Endothelial cell of umbilical vein (primary cell): ENCODE measurements around the gene KRT32. TPM values are rescaled to one million over a fixed set of nuclear protein-coding genes. Genes with fewer than 3 reads are reported as not detected.

ENCODE experiments used
- BruUV-seq: library from RNA; stranded (reverse); fragments of 400-500 nt; replicated peaks from 2 replicates; lab custom pipeline; 2021; lab: Mats Ljungman, UMichigan
- CTCF ChIA-PET: fragments of 300-600, 350-600 bp; sonication (Branson Sonifier 250); formaldehyde crosslinking; loops from one replicate; lab custom pipeline; 2021; ENCODE audit warnings: antibody characterized with exemption, inconsistent platforms; lab: Charles Lee
- POLR2A ChIA-PET: fragments of 300-600, 350-600 bp; sonication (Branson Sonifier 250); formaldehyde crosslinking; loops from one replicate; lab custom pipeline; 2021; ENCODE audit warnings: antibody characterized with exemption, inconsistent platforms; lab: Charles Lee
- DNase-seq: peaks from one replicate; pipeline ENCODE4 v3.0.0-alpha.2; 2011; ENCODE audit warnings: low read depth, low spot score
- FAIRE-seq: peaks from 2 replicates; lab custom pipeline; 2011; peaks lifted over from hg19 to GRCh38; lab: Jason Lieb, UNC
- H2AFZ ChIP-seq: 2 replicates; pipeline ENCODE4 v1.6.0; 2012; ENCODE audit warnings: low read depth, low read length, control low read depth, inconsistent platforms
- H3K27ac ChIP-seq: 2 replicates; pipeline ENCODE4 v1.5.1; 2011; ENCODE audit warnings: low read depth, mild to moderate bottlenecking, control low read depth, low read length, moderate library complexity; ENCODE audit not compliant: insufficient read depth
- H3K27me3 ChIP-seq, 2 experiments: 2 replicates each; pipeline versions ENCODE4 v1.6.0 to v1.6.1; 2011; ENCODE audit warnings: low read length in 2 of 2, mixed read lengths in 1 of 2; ENCODE audit not compliant: control insufficient read depth in 2 of 2, insufficient read depth in 2 of 2
- H3K36me3 ChIP-seq, 2 experiments: 2 replicates in 1 of 2; 3 replicates in 1 of 2; pipeline ENCODE4 v1.5.1; 2011; ENCODE audit warnings: low read length in 2 of 2, mild to moderate bottlenecking in 1 of 2, moderate library complexity in 1 of 2; ENCODE audit not compliant: control insufficient read depth in 2 of 2, insufficient read depth in 2 of 2; ENCODE audit errors: extremely low read depth in 1 of 2
- H3K4me1 ChIP-seq: 3 replicates; pipeline ENCODE4 v1.5.1; 2011; ENCODE audit warnings: mild to moderate bottlenecking, low read length; ENCODE audit not compliant: control insufficient read depth, insufficient read depth; ENCODE audit errors: extremely low read depth
- H3K4me2 ChIP-seq: 2 replicates; pipeline ENCODE4 v1.6.1; 2011; ENCODE audit warnings: low read length, control low read depth, mixed read lengths; ENCODE audit not compliant: insufficient read depth
- H3K4me3 ChIP-seq, 3 experiments: fragments of 200-600 bp in 1 of 3; sonication (generic), shearing (Covaris generic) in 1 of 3; replicated peaks in 1 of 3; 2 replicates each; pipeline ENCODE4 v1.5.1; 2011 to 2016; ENCODE audit warnings: control low read depth in 3 of 3, low read length in 3 of 3, mild to moderate bottlenecking in 2 of 3, inconsistent platforms in 1 of 3, low read depth in 1 of 3, moderate library complexity in 1 of 3; ENCODE audit not compliant: insufficient read depth in 1 of 3
- H3K79me2 ChIP-seq: 2 replicates; pipeline ENCODE4 v1.6.0; 2012; ENCODE audit warnings: low read length, inconsistent platforms; ENCODE audit not compliant: control insufficient read depth, insufficient read depth
- H3K9ac ChIP-seq: replicated peaks from 2 replicates; pipeline ENCODE3; 2011; ENCODE audit warnings: low read length, control low read depth; ENCODE audit not compliant: insufficient read depth; ENCODE audit errors: extremely low read depth
- H3K9me1 ChIP-seq: replicated peaks from 3 replicates; pipeline ENCODE4 v1.6.0; 2011; ENCODE audit warnings: mild to moderate bottlenecking, low read length; ENCODE audit not compliant: control insufficient read depth, insufficient read depth; ENCODE audit errors: extremely low read depth
- H3K9me3 ChIP-seq: replicated peaks from 2 replicates; pipeline ENCODE4 v1.5.1; 2012; ENCODE audit warnings: low read length, inconsistent platforms; ENCODE audit not compliant: control insufficient read depth, insufficient read depth
- H4K20me1 ChIP-seq: replicated peaks from 2 replicates; pipeline ENCODE3; 2011; ENCODE audit warnings: mild to moderate bottlenecking, low read length; ENCODE audit not compliant: control insufficient read depth, insufficient read depth; ENCODE audit errors: extremely low read depth
- EZH2 ChIP-seq: IDR thresholded peaks from 2 replicates; pipeline ENCODE4 v1.6.1; 2012; ENCODE audit warnings: borderline replicate concordance, low read depth, mild to moderate bottlenecking, moderate library complexity, low read length, inconsistent platforms; ENCODE audit not compliant: severe bottlenecking
- FOS ChIP-seq: IDR thresholded peaks from 2 replicates; pipeline ENCODE4 v1.6.1; 2011; ENCODE audit warnings: mild to moderate bottlenecking, low read length, moderate library complexity, borderline replicate concordance; ENCODE audit not compliant: insufficient read depth
- GATA2 ChIP-seq: IDR thresholded peaks from 2 replicates; pipeline ENCODE4 v1.7.0; 2011; ENCODE audit warnings: low read depth, mild to moderate bottlenecking, moderate library complexity, mixed read lengths, low read length; ENCODE audit not compliant: insufficient read length, insufficient read depth
- JUN ChIP-seq: IDR thresholded peaks from 2 replicates; pipeline ENCODE4 v1.6.1; 2011; ENCODE audit warnings: borderline replicate concordance, low read depth; ENCODE audit not compliant: insufficient read length, insufficient read depth
- MYC ChIP-seq: IDR thresholded peaks from one replicate; pipeline ENCODE4 v1.6.1; 2011; ENCODE audit warnings: mild to moderate bottlenecking, low read depth, low read length
- POLR2A ChIP-seq: IDR thresholded peaks from 2 replicates; pipeline ENCODE4 v1.6.1; 2012; ENCODE audit warnings: low read depth, mild to moderate bottlenecking, control low read depth, low read length
- POLR2AphosphoS5 ChIP-seq: IDR thresholded peaks from 2 replicates; pipeline ENCODE4 v1.6.1; 2012; ENCODE audit warnings: low read depth, mild to moderate bottlenecking, control low read depth, low read length, moderate library complexity; ENCODE audit not compliant: insufficient read depth
- dilution Hi-C: fragments of 300-500 bp; cut with MboI; formaldehyde crosslinking; loops from one replicate; pipeline ENCODE4 v1.15.0; 2019; ENCODE audit warnings: low sequenced_read_pairs; ENCODE audit not compliant: extremely low pct_ligation_motif_present
- intact Hi-C: fragments of 100-400 bp; cut with micrococcal nuclease; formaldehyde crosslinking; loops from one replicate; pipeline ENCODE4 v1.10.0; 2022
- polyA plus RNA-seq, 4 experiments: library from polyadenylated mRNA; depleted of rRNA in 3 of 4; stranded (reverse) in 3 of 4; unstranded in 1 of 4; fragments of >200 nt; gene quantifications; 2 replicates each; pipeline versions ENCODE4 v1.2.1 to v1.2.3, GENCODE V29; 2011 to 2012; ENCODE audit warnings: missing spikeins in 1 of 4
- total RNA-seq: library from RNA; stranded (reverse); gene quantifications from 2 replicates; pipeline ENCODE4 v1.2.3, GENCODE V29; 2021
- TF ChIP-seq, protein P1 (sequence below): IDR thresholded peaks from 2 replicates; pipeline ENCODE4 v1.6.1; 2011; ENCODE audit not compliant: insufficient read depth, insufficient read length
- TF ChIP-seq, protein P2 (sequence below), 2 donors: IDR thresholded peaks; 1 replicate in 1 of 2; 2 replicates in 1 of 2; pipeline ENCODE4 v1.5.1; 2011; ENCODE audit warnings: low read length in 2 of 2, mild to moderate bottlenecking in 2 of 2, moderate library complexity in 2 of 2, control low read depth in 1 of 2, inconsistent platforms in 1 of 2, low read depth in 1 of 2; ENCODE audit not compliant: insufficient read depth in 1 of 2; ENCODE audit errors: extremely low read depth in 1 of 2

The KRT32 gene
- total and polyA plus RNA-seq, 2 donors (not counting 3 experiments of a cell fraction or from before 2014, with no cell fraction given) = not detected

DNA sequence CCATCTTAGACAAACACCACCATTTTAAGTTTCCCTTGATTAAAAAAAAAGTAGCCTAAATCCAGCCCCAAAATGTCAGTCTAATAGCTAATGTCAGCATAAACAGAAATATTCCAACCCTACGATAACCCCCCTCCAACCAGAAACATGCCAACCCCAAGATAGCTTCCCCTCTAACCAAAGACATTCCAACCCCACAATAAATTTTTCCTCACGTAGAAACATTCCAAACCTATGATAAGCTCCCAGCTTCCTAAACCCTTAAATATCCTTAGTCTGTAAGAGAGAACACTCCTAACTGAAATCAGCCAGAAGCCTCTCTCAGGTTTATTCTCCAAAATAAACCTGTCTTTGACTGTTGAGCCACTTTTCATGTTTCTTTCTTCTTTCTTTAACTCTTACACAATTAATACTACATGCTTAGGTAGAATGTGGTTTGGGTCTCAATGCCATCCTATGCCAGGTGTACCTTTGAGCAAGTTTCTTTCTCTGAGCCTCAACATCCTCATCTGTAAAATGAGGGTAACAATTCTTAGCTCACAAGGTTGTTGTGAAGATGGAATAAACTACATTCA, 15.9 kb downstream of the KRT32 start:
- H3K4me2 ChIP-seq = no peak overlapping the region
- H3K27ac ChIP-seq = no peak overlapping the region
- ChIA-PET CTCF (interaction anchor here (1.6 to 4.4 kb wide), 2 partner anchors 12 to 98 kb away, joined by 4 to 22 read pairs; no protein-coding TSS in a partner anchor), POLR2A (no interaction called here)
- H3K4me3 ChIP-seq = no peak overlapping the region
- no TSS peak for BruUV-seq
- H3K9ac ChIP-seq = no peak overlapping the region
- H3K79me2 ChIP-seq = no peaks in the 10 kb centered on the region
- H3K36me3 ChIP-seq = no peaks in the 10 kb centered on the region
- FAIRE-seq = no peak
- no peaks in the 10 kb centered on the region for H3K9me1 ChIP-seq
- no peaks in the 10 kb centered on the region for H4K20me1 ChIP-seq
- intact Hi-C loops (no loop called here), dilution Hi-C loops (no loop called here)
- H3K27me3 ChIP-seq = peaks cover 0 to 5% of the 10 kb centered on the region in 2 experiments
- no peaks in the 10 kb centered on the region for H3K9me3 ChIP-seq
- no peak for DNase-seq
- no peaks in the 10 kb centered on the region for H3K4me1 ChIP-seq
- TF ChIP-seq POLR2A = no peak
- no peak for TF ChIP-seq JUN
- no peak for TF ChIP-seq POLR2AphosphoS5
- no peak for TF ChIP-seq EZH2
- no peak for TF ChIP-seq GATA2
- TF ChIP-seq, protein P1, sequence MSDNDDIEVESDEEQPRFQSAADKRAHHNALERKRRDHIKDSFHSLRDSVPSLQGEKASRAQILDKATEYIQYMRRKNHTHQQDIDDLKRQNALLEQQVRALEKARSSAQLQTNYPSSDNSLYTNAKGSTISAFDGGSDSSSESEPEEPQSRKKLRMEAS = no peak
- TF ChIP-seq, protein P2, sequence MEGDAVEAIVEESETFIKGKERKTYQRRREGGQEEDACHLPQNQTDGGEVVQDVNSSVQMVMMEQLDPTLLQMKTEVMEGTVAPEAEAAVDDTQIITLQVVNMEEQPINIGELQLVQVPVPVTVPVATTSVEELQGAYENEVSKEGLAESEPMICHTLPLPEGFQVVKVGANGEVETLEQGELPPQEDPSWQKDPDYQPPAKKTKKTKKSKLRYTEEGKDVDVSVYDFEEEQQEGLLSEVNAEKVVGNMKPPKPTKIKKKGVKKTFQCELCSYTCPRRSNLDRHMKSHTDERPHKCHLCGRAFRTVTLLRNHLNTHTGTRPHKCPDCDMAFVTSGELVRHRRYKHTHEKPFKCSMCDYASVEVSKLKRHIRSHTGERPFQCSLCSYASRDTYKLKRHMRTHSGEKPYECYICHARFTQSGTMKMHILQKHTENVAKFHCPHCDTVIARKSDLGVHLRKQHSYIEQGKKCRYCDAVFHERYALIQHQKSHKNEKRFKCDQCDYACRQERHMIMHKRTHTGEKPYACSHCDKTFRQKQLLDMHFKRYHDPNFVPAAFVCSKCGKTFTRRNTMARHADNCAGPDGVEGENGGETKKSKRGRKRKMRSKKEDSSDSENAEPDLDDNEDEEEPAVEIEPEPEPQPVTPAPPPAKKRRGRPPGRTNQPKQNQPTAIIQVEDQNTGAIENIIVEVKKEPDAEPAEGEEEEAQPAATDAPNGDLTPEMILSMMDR (IDR thresholded peaks at IDR 0.05; ENCODE audit: extremely low read depth in 1 of 2, insufficient read depth in 1 of 2, low read depth in 1 of 2, low read length in 2 of 2) = no peak
- TF ChIP-seq MYC = no peak
- TF ChIP-seq FOS = no peak
- H2AFZ ChIP-seq = no peak overlapping the region
